Measurements from ENCODE around the gene DTL. TPM values are rescaled to one million over a fixed set of nuclear protein-coding genes. Genes with fewer than 3 reads are reported as not detected.

The DTL gene
- 7.7 TPM for total RNA-seq

GRCh38 chr1:212035123-212035834, at the start of gene DTL, which contains the start of gene INTS7:
DTL (plus strand) TSS chr1:212035748; CDS start chr1:212035891, 143 bp downstream.
INTS7 (minus strand) TSS chr1:212035557; CDS start chr1:212035437, 120 bp downstream.

Other genes with a start within 250 kb of the DTL start
- gene LPGAT1, start 205.0 kb upstream of the DTL start, total RNA-seq: 85.2 TPM
- gene INTS7, start 191 bp upstream of the DTL start, total RNA-seq: 28.9 TPM
- 27.8 TPM for gene PPP2R5A, start 249.7 kb downstream of the DTL start, total RNA-seq